Measurements from ENCODE around the gene CSMD2.

Gene CSMD2

GRCh38 chr1:33818071-33818470 lies 347.0 kb downstream of the CSMD2 start:
- Histone ChIP-seq H3F3A (ENCODE audit: insufficient read depth, low read length) (no peaks in the 10 kb centered on the region), H3K4me1 (ENCODE audit: low read length) (no peaks in the 10 kb centered on the region), H3K9me3 (replicated peaks; ENCODE audit: insufficient read depth, low read length) (no peaks in the 10 kb centered on the region), H3K79me2 (ENCODE audit: low read length) (no peaks in the 10 kb centered on the region), H3K36me3 (replicated peaks; ENCODE audit: insufficient read depth, low read length) (no peaks in the 10 kb centered on the region), H3K9me2 (replicated peaks; ENCODE audit: insufficient read depth, low read length) (no peaks in the 10 kb centered on the region), H3K4me2 (ENCODE audit: low read depth, low read length) (no peak overlapping the region), H3K4me3 (ENCODE audit: low read length) (no peak overlapping the region), H4K20me1 (ENCODE audit: insufficient read depth, low read length) (no peaks in the 10 kb centered on the region), H2AFZ (ENCODE audit: low read length) (no peak overlapping the region), H3K9ac (ENCODE audit: low read length) (no peak overlapping the region), H3K27ac (ENCODE audit: low read length) (no peak overlapping the region), H3K27me3 (replicated peaks; ENCODE audit: insufficient read depth, low read length) (peaks cover 56% of the 10 kb centered on the region)
- DNase-seq: no peak
- TF ChIP-seq CTCF (IDR thresholded peaks at IDR 0.05; ENCODE audit: low read length): no peak
- TF ChIP-seq EZH2phosphoT487 (IDR thresholded peaks at IDR 0.05; ENCODE audit: low read length): no peak
- TF ChIP-seq EZH2 (optimal IDR thresholded peaks at IDR 0.05; ENCODE audit: low read depth, low read length): no peak

GRCh38 chr1:33815061-33815460 lies 350.0 kb downstream of the CSMD2 start:
- no peaks in the 10 kb centered on the region for H3F3A ChIP-seq (ENCODE audit: insufficient read depth, low read length)
- TF ChIP-seq EZH2 (optimal IDR thresholded peaks at IDR 0.05; ENCODE audit: low read depth, low read length) (no peak), CTCF (IDR thresholded peaks at IDR 0.05; ENCODE audit: low read length) (no peak), EZH2phosphoT487 (IDR thresholded peaks at IDR 0.05; ENCODE audit: low read length) (no peak)
- DNase-seq: no peak
- H3K36me3 ChIP-seq (replicated peaks; ENCODE audit: insufficient read depth, low read length): no peaks in the 10 kb centered on the region
- no peaks in the 10 kb centered on the region for H3K4me1 ChIP-seq (ENCODE audit: low read length)
- no peak overlapping the region for H3K4me2 ChIP-seq (ENCODE audit: low read depth, low read length)
- no peak overlapping the region for H3K27ac ChIP-seq (ENCODE audit: low read length)
- H4K20me1 ChIP-seq (ENCODE audit: insufficient read depth, low read length): no peaks in the 10 kb centered on the region
- no peaks in the 10 kb centered on the region for H3K9me2 ChIP-seq (replicated peaks; ENCODE audit: insufficient read depth, low read length)
- H3K9me3 ChIP-seq (replicated peaks; ENCODE audit: insufficient read depth, low read length): no peaks in the 10 kb centered on the region
- H3K79me2 ChIP-seq (ENCODE audit: low read length): no peaks in the 10 kb centered on the region
- no peak overlapping the region for H3K4me3 ChIP-seq (ENCODE audit: low read length)
- H3K9ac ChIP-seq (ENCODE audit: low read length): no peak overlapping the region
- H3K27me3 ChIP-seq (replicated peaks; ENCODE audit: insufficient read depth, low read length): peaks cover 50% of the 10 kb centered on the region
- no peak overlapping the region for H2AFZ ChIP-seq (ENCODE audit: low read length)

GRCh38 chr1:33814166-33814565 lies 350.9 kb downstream of the CSMD2 start:
- no peak overlapping the region for H3K27ac ChIP-seq (ENCODE audit: low read length)
- H2AFZ ChIP-seq (ENCODE audit: low read length): no peak overlapping the region
- no peak for DNase-seq
- no peaks in the 10 kb centered on the region for H3K9me2 ChIP-seq (replicated peaks; ENCODE audit: insufficient read depth, low read length)
- TF ChIP-seq EZH2 (optimal IDR thresholded peaks at IDR 0.05; ENCODE audit: low read depth, low read length) (no peak), EZH2phosphoT487 (IDR thresholded peaks at IDR 0.05; ENCODE audit: low read length) (no peak), CTCF (IDR thresholded peaks at IDR 0.05; ENCODE audit: low read length) (no peak)
- no peaks in the 10 kb centered on the region for H4K20me1 ChIP-seq (ENCODE audit: insufficient read depth, low read length)
- peaks cover 55% of the 10 kb centered on the region for H3K27me3 ChIP-seq (replicated peaks; ENCODE audit: insufficient read depth, low read length)
- no peaks in the 10 kb centered on the region for H3F3A ChIP-seq (ENCODE audit: insufficient read depth, low read length)
- no peaks in the 10 kb centered on the region for H3K4me1 ChIP-seq (ENCODE audit: low read length)
- no peaks in the 10 kb centered on the region for H3K36me3 ChIP-seq (replicated peaks; ENCODE audit: insufficient read depth, low read length)
- H3K79me2 ChIP-seq (ENCODE audit: low read length): no peaks in the 10 kb centered on the region
- H3K4me3 ChIP-seq (ENCODE audit: low read length): no peak overlapping the region
- no peak overlapping the region for H3K9ac ChIP-seq (ENCODE audit: low read length)
- H3K9me3 ChIP-seq (replicated peaks; ENCODE audit: insufficient read depth, low read length): no peaks in the 10 kb centered on the region
- no peak overlapping the region for H3K4me2 ChIP-seq (ENCODE audit: low read depth, low read length)

All from MM.1S (cell line).